Measurements from ENCODE around the gene HSD3B7.

DNA sequence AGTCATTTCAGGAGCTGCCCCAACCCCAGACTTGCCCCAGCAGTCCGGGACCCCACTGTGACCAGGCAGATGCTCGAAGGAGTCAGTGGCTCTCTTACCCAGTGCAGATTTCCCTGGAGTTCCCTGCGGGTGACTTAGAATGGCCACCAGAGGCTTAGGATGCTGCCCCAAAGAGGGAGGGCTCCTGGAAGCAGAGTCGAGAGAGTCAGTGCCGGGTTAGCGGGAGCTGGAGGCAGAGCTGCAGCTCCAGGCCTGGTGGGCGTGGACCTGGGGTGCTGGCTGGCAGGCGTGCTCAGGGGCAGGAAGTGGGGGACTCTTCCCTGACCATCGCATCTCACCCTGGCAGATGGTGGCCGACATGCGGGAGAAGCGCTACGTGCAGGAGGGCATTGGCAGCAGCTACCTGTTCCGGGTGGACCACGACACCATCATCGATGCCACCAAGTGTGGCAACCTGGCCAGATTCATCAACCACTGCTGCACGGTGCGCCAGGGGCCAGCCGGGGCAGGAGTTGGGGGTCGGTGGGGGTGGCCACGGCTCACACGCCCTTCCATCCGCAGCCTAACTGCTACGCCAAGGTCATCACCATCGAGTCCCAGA is 1.6 kb upstream of the HSD3B7 start:
- TF ChIP-seq, protein P1, sequence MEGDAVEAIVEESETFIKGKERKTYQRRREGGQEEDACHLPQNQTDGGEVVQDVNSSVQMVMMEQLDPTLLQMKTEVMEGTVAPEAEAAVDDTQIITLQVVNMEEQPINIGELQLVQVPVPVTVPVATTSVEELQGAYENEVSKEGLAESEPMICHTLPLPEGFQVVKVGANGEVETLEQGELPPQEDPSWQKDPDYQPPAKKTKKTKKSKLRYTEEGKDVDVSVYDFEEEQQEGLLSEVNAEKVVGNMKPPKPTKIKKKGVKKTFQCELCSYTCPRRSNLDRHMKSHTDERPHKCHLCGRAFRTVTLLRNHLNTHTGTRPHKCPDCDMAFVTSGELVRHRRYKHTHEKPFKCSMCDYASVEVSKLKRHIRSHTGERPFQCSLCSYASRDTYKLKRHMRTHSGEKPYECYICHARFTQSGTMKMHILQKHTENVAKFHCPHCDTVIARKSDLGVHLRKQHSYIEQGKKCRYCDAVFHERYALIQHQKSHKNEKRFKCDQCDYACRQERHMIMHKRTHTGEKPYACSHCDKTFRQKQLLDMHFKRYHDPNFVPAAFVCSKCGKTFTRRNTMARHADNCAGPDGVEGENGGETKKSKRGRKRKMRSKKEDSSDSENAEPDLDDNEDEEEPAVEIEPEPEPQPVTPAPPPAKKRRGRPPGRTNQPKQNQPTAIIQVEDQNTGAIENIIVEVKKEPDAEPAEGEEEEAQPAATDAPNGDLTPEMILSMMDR (conservative IDR thresholded peaks at IDR 0.05; ENCODE audit: low read depth, low read length) = no peak
- TF ChIP-seq EZH2 (IDR thresholded peaks at IDR 0.05; ENCODE audit: borderline replicate concordance, low read depth, low read length, poor library complexity, severe bottlenecking) = no peak
